SK-N-SH treated with all-trans-retinoic acid at 6 μM for 48 hours (cell line): ENCODE results near the gene ACKR2.
"Not testable (repeated sequence)": the region's sequence is repeated elsewhere in the genome, so short reads cannot be mapped to it uniquely, and the experiment has no call there.

ENCODE experiments used
- ATAC-seq: fragments of 200-7000 bp; cut with Tn5 transposase; 3 replicates; pipeline ENCODE4 v1.9.1; 2020; ENCODE audit warnings: mild to moderate bottlenecking, moderate library complexity
- ARNTL ChIP-seq: fragments of 450-650 bp; formaldehyde crosslinking; IDR thresholded peaks from 2 replicates; pipeline ENCODE4 v1.5.0; 2020; ENCODE audit warnings: low read depth, mild to moderate bottlenecking, moderate library complexity, borderline replicate concordance
- ESRRG ChIP-seq: fragments of 250-450 bp; sonication (Bioruptor Pico); IDR thresholded peaks from 2 replicates; pipeline ENCODE4 v1.6.1; 2021; ENCODE audit warnings: mild to moderate bottlenecking
- ISL1 ChIP-seq: fragments of 250-450 bp; sonication (Bioruptor Pico); IDR thresholded peaks from 2 replicates; pipeline ENCODE4 v2.1.2; 2022; ENCODE audit warnings: mild to moderate bottlenecking, moderate library complexity
- OSR1 ChIP-seq: fragments of 250-450 bp; sonication (Bioruptor Pico); IDR thresholded peaks from 2 replicates; pipeline ENCODE4 v1.8.0; 2022; ENCODE audit warnings: moderate library complexity, mild to moderate bottlenecking, inconsistent platforms
- PPARA ChIP-seq: fragments of 250-450 bp; sonication (Bioruptor Pico); IDR thresholded peaks from 2 replicates; pipeline ENCODE4 v1.5.0; 2020; ENCODE audit warnings: mild to moderate bottlenecking, borderline replicate concordance
- RARB ChIP-seq: fragments of 250-450 bp; sonication (Bioruptor Pico); IDR thresholded peaks from 2 replicates; pipeline ENCODE4 v1.8.0; 2021; ENCODE audit warnings: mild to moderate bottlenecking, moderate library complexity
- TCF4 ChIP-seq: fragments of 250-450 bp; sonication (Bioruptor Pico); IDR thresholded peaks from 2 replicates; pipeline ENCODE4 v1.8.0; 2021; ENCODE audit warnings: mild to moderate bottlenecking, moderate library complexity, borderline replicate concordance
- TOX ChIP-seq: fragments of 250-450 bp; sonication (Bioruptor Pico); IDR thresholded peaks from 2 replicates; pipeline ENCODE4 v1.8.0; 2021; ENCODE audit warnings: mild to moderate bottlenecking, moderate library complexity, borderline replicate concordance
- ZC3H10 ChIP-seq: fragments of 250-450 bp; sonication (Bioruptor Pico); IDR thresholded peaks from 2 replicates; pipeline ENCODE4 v1.5.1; 2021; ENCODE audit warnings: mild to moderate bottlenecking, moderate library complexity
- ZFP30 ChIP-seq: fragments of 450-650 bp; formaldehyde crosslinking; IDR thresholded peaks from 2 replicates; pipeline ENCODE4 v1.5.0; 2022; ENCODE audit warnings: mild to moderate bottlenecking, moderate library complexity
- ZNF8 ChIP-seq: fragments of 450-650 bp; formaldehyde crosslinking; IDR thresholded peaks from 2 replicates; pipeline ENCODE4 v1.5.0; 2020; ENCODE audit warnings: mild to moderate bottlenecking, moderate library complexity
- TF ChIP-seq, protein P1 (sequence below): fragments of 250-450 bp; sonication (Bioruptor Pico); IDR thresholded peaks from 2 replicates; pipeline ENCODE4 v1.5.0; 2020; ENCODE audit warnings: mild to moderate bottlenecking, moderate library complexity
- TF ChIP-seq, protein P2 (sequence below): fragments of 250-450 bp; sonication (Bioruptor Pico); IDR thresholded peaks from 2 replicates; pipeline ENCODE4 v1.8.0; 2020; ENCODE audit warnings: mild to moderate bottlenecking, moderate library complexity, borderline replicate concordance
- TF ChIP-seq, protein P3 (sequence below): fragments of 250-450 bp; sonication (Bioruptor Pico); IDR thresholded peaks from 2 replicates; pipeline ENCODE4 v1.8.0; 2021; ENCODE audit warnings: low read depth, mild to moderate bottlenecking, moderate library complexity, borderline replicate concordance
- TF ChIP-seq, protein P4 (sequence below): fragments of 250-450 bp; sonication (Bioruptor Pico); IDR thresholded peaks from 2 replicates; pipeline ENCODE4 v1.5.1; 2020; ENCODE audit warnings: low read depth, mild to moderate bottlenecking, moderate library complexity
- TF ChIP-seq, protein P5 (sequence below): fragments of 250-450 bp; sonication (Bioruptor Pico); IDR thresholded peaks from 2 replicates; pipeline ENCODE4 v1.5.1; 2021; ENCODE audit warnings: mild to moderate bottlenecking, moderate library complexity

ACKR2 gene

DNA sequence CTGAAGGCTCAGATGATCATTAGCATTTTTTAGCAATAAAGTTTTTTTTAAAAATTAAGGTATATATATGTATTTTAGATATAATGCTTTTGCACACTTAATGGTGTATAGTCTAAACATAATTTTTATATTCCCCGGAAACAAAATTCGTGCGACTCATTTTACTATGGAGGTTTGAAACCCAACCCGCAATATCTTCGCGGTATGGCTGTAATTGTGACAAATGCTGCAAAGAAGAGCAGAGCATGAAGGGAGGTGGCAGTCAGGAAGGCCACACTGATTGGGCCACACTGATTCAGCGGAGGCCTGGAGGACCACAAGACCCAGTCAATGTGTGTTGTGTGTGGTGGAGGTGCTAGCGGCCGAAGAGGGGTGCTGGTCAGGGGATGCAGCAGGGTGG is 70.9 kb downstream of the ACKR2 start:
- TF ChIP-seq ESRRG (CRISPR knock-in tag) (no peak), OSR1 (CRISPR knock-in tag) (no peak), TCF4 (no peak)
- TF ChIP-seq, all 23 proteins: peak for 0
- ATAC-seq, result no peak

DNA sequence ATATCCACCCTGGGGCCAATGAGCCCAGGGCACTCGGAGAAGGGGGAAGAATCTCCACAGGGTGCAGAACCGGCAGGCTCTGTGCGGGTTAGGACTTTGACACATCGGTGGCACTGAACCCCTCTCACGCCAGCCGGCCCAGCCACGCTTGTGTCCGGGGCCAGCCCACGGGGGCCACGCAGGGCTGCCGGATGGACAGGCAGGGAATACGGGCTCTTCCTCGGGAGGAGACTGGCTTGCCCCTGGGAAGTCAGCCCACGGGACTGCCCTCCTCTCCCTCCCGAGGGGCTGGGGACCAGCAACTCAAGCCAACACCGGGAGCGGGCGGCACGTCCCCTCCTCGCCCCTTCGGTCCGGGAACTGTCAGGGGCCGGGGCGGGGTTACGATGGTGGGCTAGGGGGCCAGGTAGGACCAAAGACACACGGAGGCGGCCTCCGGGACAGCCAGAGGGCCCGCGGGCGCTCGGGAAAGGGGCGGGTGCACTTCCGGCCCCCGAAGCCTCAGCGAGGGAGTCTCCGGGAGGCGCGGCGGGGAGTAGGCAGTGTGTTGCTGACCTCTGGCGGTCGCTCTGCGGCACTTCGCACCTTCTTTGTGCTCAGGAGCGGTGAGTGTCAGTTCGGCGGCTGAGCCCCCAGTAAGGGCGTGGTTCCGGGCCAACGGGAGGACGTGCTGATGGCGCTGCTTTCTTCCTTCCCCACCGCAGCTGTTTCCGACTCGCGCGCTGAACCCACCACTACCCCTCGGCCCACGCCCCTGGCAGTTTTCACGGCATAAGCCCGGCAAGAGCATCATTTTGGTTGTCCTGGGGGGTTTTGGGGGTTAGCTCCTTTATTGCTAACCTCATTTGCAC is 71.6 kb downstream of the ACKR2 start:
- TF ChIP-seq, protein P1, sequence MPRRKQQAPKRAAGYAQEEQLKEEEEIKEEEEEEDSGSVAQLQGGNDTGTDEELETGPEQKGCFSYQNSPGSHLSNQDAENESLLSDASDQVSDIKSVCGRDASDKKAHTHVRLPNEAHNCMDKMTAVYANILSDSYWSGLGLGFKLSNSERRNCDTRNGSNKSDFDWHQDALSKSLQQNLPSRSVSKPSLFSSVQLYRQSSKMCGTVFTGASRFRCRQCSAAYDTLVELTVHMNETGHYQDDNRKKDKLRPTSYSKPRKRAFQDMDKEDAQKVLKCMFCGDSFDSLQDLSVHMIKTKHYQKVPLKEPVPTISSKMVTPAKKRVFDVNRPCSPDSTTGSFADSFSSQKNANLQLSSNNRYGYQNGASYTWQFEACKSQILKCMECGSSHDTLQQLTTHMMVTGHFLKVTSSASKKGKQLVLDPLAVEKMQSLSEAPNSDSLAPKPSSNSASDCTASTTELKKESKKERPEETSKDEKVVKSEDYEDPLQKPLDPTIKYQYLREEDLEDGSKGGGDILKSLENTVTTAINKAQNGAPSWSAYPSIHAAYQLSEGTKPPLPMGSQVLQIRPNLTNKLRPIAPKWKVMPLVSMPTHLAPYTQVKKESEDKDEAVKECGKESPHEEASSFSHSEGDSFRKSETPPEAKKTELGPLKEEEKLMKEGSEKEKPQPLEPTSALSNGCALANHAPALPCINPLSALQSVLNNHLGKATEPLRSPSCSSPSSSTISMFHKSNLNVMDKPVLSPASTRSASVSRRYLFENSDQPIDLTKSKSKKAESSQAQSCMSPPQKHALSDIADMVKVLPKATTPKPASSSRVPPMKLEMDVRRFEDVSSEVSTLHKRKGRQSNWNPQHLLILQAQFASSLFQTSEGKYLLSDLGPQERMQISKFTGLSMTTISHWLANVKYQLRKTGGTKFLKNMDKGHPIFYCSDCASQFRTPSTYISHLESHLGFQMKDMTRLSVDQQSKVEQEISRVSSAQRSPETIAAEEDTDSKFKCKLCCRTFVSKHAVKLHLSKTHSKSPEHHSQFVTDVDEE, result no peak
- TF ChIP-seq, protein P2, sequence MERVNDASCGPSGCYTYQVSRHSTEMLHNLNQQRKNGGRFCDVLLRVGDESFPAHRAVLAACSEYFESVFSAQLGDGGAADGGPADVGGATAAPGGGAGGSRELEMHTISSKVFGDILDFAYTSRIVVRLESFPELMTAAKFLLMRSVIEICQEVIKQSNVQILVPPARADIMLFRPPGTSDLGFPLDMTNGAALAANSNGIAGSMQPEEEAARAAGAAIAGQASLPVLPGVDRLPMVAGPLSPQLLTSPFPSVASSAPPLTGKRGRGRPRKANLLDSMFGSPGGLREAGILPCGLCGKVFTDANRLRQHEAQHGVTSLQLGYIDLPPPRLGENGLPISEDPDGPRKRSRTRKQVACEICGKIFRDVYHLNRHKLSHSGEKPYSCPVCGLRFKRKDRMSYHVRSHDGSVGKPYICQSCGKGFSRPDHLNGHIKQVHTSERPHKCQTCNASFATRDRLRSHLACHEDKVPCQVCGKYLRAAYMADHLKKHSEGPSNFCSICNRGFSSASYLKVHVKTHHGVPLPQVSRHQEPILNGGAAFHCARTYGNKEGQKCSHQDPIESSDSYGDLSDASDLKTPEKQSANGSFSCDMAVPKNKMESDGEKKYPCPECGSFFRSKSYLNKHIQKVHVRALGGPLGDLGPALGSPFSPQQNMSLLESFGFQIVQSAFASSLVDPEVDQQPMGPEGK (CRISPR knock-in tag), result peak; percentile 44; the same call in 1 of the 2 replicates
- peak; percentile 99 for ATAC-seq

DNA sequence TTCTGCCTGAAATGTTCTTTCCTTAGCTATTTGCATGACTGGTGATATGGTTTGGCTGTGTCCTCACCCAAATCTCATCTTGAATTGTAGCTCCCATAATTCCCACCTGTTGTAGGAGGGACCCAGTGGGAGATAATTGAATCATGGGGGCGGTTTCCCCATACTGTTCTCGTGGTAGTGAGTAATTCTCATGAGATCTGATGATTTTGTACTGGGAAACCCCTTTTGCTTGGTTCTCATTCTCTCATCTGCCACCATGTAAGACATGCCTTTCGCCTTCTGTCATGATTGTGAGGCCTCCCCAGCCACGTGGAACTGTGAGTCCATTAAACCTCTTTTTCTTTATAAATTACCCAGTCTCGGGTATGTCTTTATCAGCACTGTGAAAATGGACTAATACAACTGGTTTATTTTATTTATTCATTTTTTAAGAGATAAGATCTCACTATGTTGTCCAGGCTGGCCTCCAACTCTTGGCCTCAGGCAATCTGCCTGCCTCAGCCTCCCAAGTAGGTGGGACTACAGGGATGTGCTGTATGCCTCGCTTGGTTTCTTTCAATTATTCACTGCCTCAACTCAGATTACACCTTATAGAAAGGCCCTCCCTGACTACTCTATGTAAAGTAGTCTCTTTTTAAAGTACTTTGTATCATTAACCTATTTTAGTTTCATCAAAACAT is 74.1 kb downstream of the ACKR2 start:
- not testable (repeated sequence) for ATAC-seq

DNA sequence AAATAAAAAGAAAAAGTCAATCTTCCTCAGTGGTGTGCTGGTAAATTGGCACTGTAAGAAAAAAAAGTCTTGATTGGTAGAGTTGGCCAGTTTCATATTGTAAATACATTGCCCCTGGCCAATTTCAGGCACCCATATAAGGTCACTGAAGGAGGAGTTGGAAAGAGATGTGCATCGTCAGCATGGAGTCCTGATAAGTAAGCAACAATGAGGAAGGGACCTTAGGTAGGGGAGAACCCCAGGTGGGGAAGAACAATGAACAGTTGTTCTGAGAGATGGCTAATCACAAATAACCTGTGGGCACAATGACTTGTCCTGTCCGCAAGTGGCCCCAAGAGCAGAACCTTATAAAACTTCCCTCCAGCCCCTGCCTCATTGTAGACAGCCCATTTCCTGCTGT is 75.1 kb downstream of the ACKR2 start:
- TF ChIP-seq, protein P2 (CRISPR knock-in tag), result no peak
- TF ChIP-seq RARB (CRISPR knock-in tag), result no peak
- TF ChIP-seq, protein P3, sequence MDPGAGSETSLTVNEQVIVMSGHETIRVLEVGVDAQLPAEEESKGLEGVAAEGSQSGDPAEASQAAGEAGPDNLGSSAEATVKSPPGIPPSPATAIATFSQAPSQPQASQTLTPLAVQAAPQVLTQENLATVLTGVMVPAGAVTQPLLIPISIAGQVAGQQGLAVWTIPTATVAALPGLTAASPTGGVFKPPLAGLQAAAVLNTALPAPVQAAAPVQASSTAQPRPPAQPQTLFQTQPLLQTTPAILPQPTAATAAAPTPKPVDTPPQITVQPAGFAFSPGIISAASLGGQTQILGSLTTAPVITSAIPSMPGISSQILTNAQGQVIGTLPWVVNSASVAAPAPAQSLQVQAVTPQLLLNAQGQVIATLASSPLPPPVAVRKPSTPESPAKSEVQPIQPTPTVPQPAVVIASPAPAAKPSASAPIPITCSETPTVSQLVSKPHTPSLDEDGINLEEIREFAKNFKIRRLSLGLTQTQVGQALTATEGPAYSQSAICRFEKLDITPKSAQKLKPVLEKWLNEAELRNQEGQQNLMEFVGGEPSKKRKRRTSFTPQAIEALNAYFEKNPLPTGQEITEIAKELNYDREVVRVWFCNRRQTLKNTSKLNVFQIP (CRISPR knock-in tag), result no peak
- no peak for TF ChIP-seq ZNF8 (CRISPR knock-in tag)
- no peak for TF ChIP-seq ISL1 (CRISPR knock-in tag)
- no peak for TF ChIP-seq ARNTL
- TF ChIP-seq, protein P4, sequence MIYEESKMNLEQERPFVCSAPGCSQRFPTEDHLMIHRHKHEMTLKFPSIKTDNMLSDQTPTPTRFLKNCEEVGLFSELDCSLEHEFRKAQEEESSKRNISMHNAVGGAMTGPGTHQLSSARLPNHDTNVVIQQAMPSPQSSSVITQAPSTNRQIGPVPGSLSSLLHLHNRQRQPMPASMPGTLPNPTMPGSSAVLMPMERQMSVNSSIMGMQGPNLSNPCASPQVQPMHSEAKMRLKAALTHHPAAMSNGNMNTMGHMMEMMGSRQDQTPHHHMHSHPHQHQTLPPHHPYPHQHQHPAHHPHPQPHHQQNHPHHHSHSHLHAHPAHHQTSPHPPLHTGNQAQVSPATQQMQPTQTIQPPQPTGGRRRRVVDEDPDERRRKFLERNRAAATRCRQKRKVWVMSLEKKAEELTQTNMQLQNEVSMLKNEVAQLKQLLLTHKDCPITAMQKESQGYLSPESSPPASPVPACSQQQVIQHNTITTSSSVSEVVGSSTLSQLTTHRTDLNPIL (CRISPR knock-in tag), result no peak
- TF ChIP-seq PPARA (CRISPR knock-in tag), result no peak
- no peak for TF ChIP-seq TOX
- TF ChIP-seq ZC3H10 (CRISPR knock-in tag), result no peak
- TF ChIP-seq OSR1 (CRISPR knock-in tag), result no peak
- TF ChIP-seq, protein P5, sequence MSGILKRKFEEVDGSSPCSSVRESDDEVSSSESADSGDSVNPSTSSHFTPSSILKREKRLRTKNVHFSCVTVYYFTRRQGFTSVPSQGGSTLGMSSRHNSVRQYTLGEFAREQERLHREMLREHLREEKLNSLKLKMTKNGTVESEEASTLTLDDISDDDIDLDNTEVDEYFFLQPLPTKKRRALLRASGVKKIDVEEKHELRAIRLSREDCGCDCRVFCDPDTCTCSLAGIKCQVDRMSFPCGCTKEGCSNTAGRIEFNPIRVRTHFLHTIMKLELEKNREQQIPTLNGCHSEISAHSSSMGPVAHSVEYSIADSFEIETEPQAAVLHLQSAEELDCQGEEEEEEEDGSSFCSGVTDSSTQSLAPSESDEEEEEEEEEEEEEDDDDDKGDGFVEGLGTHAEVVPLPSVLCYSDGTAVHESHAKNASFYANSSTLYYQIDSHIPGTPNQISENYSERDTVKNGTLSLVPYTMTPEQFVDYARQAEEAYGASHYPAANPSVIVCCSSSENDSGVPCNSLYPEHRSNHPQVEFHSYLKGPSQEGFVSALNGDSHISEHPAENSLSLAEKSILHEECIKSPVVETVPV (CRISPR knock-in tag), result no peak
- TF ChIP-seq ZFP30, result no peak
- TF ChIP-seq, protein P1, result no peak
- no peak for ATAC-seq
